H9 (cell line): ENCODE measurements around the gene IDE. TPM values are rescaled to one million over a fixed set of nuclear protein-coding genes. Genes with fewer than 3 reads are reported as not detected.
"Not testable (repeated sequence)": the region's sequence is repeated elsewhere in the genome, so short reads cannot be mapped to it uniquely, and the experiment has no call there.

ENCODE experiments used
- DNase-seq: peaks from one replicate; pipeline ENCODE4 v3.0.0-alpha.2; 2017
- H2AFZ ChIP-seq: one replicate; pipeline ENCODE4 v1.6.1; 2013; ENCODE audit warnings: mild to moderate bottlenecking, low read length, control low read depth, moderate library complexity
- H2AK5ac ChIP-seq: 2 replicates; pipeline ENCODE4 v1.6.1; 2013; ENCODE audit warnings: low read length, control low read depth, mixed read lengths; ENCODE audit not compliant: insufficient read length
- H2BK120ac ChIP-seq: one replicate; pipeline ENCODE4 v1.6.1; 2013; ENCODE audit warnings: low read depth, mild to moderate bottlenecking, low read length, control low read depth, inconsistent platforms; ENCODE audit not compliant: poor library complexity, severe bottlenecking
- H2BK12ac ChIP-seq: 2 replicates; pipeline ENCODE4 v1.6.1; 2013; ENCODE audit warnings: low read length, control low read depth, mixed read lengths, low read depth; ENCODE audit not compliant: insufficient read length
- H2BK15ac ChIP-seq: 2 replicates; pipeline ENCODE4 v1.6.1; 2013; ENCODE audit warnings: low read depth, low read length, control low read depth
- H2BK20ac ChIP-seq: one replicate; pipeline ENCODE4 v1.6.1; 2013; ENCODE audit warnings: low read depth, mild to moderate bottlenecking, low read length, control low read depth, inconsistent platforms; ENCODE audit not compliant: poor library complexity, severe bottlenecking
- H2BK5ac ChIP-seq: 2 replicates; pipeline ENCODE4 v1.6.1; 2013; ENCODE audit warnings: low read length, control low read depth, mixed read lengths; ENCODE audit not compliant: insufficient read length
- H3K14ac ChIP-seq: 2 replicates; pipeline ENCODE4 v1.6.1; 2013; ENCODE audit warnings: low read length, control low read depth; ENCODE audit not compliant: insufficient read depth
- H3K18ac ChIP-seq: 2 replicates; pipeline ENCODE4 v1.6.1; 2013; ENCODE audit warnings: low read depth, mild to moderate bottlenecking, mixed read lengths, low read length, control low read depth; ENCODE audit not compliant: insufficient read length
- H3K23ac ChIP-seq: 2 replicates; pipeline ENCODE4 v1.6.1; 2013; ENCODE audit warnings: low read length, control low read depth, mixed read lengths, low read depth; ENCODE audit not compliant: insufficient read length
- H3K23me2 ChIP-seq: 2 replicates; pipeline ENCODE4 v1.6.1; 2013; ENCODE audit warnings: low read depth, mild to moderate bottlenecking, mixed read lengths, low read length, control low read depth; ENCODE audit not compliant: insufficient read length, poor library complexity, severe bottlenecking
- H3K27ac ChIP-seq: 2 replicates; pipeline ENCODE4 v1.5.1; 2013; ENCODE audit warnings: low read length, control low read depth, mixed read lengths, low read depth; ENCODE audit not compliant: insufficient read length
- H3K27me3 ChIP-seq: 2 replicates; pipeline ENCODE4 v1.6.1; 2013; ENCODE audit warnings: low read length, control low read depth, inconsistent platforms; ENCODE audit not compliant: insufficient read depth
- H3K4ac ChIP-seq: 2 replicates; pipeline ENCODE4 v1.6.1; 2013; ENCODE audit warnings: low read depth, mild to moderate bottlenecking, control low read depth, inconsistent platforms, low read length, moderate library complexity
- H3K4me1 ChIP-seq: 2 replicates; pipeline ENCODE4 v1.6.1; 2013; ENCODE audit warnings: low read length, control low read depth, inconsistent platforms; ENCODE audit not compliant: insufficient read depth
- H3K4me2 ChIP-seq: 2 replicates; pipeline ENCODE4 v1.6.1; 2013; ENCODE audit warnings: low read length, control low read depth, mixed read lengths; ENCODE audit not compliant: insufficient read length, insufficient read depth
- H3K56ac ChIP-seq: 2 replicates; pipeline ENCODE4 v1.6.1; 2013; ENCODE audit warnings: low read depth, mild to moderate bottlenecking, mixed read lengths, low read length, control low read depth; ENCODE audit not compliant: insufficient read length
- H3K79me1 ChIP-seq: 2 replicates; pipeline ENCODE4 v1.6.1; 2013; ENCODE audit warnings: low read depth, mild to moderate bottlenecking, moderate library complexity, low read length, control low read depth, inconsistent platforms; ENCODE audit not compliant: insufficient read depth, poor library complexity, severe bottlenecking
- H3K79me2 ChIP-seq: 2 replicates; pipeline ENCODE4 v1.6.1; 2013; ENCODE audit warnings: low read length, control low read depth, inconsistent platforms; ENCODE audit not compliant: insufficient read depth
- H3K9ac ChIP-seq: 2 replicates; pipeline ENCODE4 v1.6.1; 2013; ENCODE audit warnings: low read length, control low read depth, mixed read lengths; ENCODE audit not compliant: insufficient read length; ENCODE audit errors: extremely low read depth
- H3K9me3 ChIP-seq: one replicate; pipeline ENCODE4 v1.6.1; 2013; ENCODE audit warnings: low read depth, low read length, inconsistent platforms; ENCODE audit not compliant: control insufficient read depth
- H3T11ph ChIP-seq: one replicate; pipeline ENCODE4 v1.6.1; 2013; ENCODE audit warnings: mild to moderate bottlenecking, low read length, control low read depth, inconsistent platforms
- H4K20me1 ChIP-seq: one replicate; pipeline ENCODE4 v1.6.1; 2013; ENCODE audit not compliant: control insufficient read depth, insufficient read length, insufficient read depth
- H4K5ac ChIP-seq: 2 replicates; pipeline ENCODE4 v1.6.1; 2013; ENCODE audit warnings: low read depth, mild to moderate bottlenecking, mixed read lengths, low read length, control low read depth; ENCODE audit not compliant: insufficient read length
- H4K8ac ChIP-seq: replicated peaks from 2 replicates; pipeline ENCODE4 v1.6.1; 2013; ENCODE audit warnings: low read length, control low read depth, mixed read lengths, low read depth; ENCODE audit not compliant: insufficient read length
- H4K91ac ChIP-seq: 2 replicates; pipeline ENCODE4 v1.6.1; 2013; ENCODE audit warnings: low read depth, mild to moderate bottlenecking, moderate library complexity, mixed read lengths, low read length, control low read depth; ENCODE audit not compliant: insufficient read length
- H3K27ac Mint-ChIP-seq, 3 experiments: 2 replicates in 2 of 3; 3 replicates in 1 of 3; pipeline ENCODE4 v1.8.0; 2020 to 2021; ENCODE audit warnings: mixed read lengths in 3 of 3, mild to moderate bottlenecking in 1 of 3, moderate library complexity in 1 of 3
- H3K27me3 Mint-ChIP-seq: 2 replicates; pipeline ENCODE4 v1.8.0; 2021; ENCODE audit warnings: low read depth, mild to moderate bottlenecking, moderate library complexity, mixed read lengths
- H3K36me3 Mint-ChIP-seq, 3 experiments: 2 replicates in 2 of 3; 3 replicates in 1 of 3; pipeline ENCODE4 v1.8.0; 2020 to 2021; ENCODE audit warnings: low read depth in 3 of 3, mixed read lengths in 3 of 3; ENCODE audit not compliant: insufficient read depth in 1 of 3
- H3K4me1 Mint-ChIP-seq, 2 experiments: 2 replicates each; pipeline ENCODE4 v1.8.0; 2020; ENCODE audit warnings: mixed read lengths in 2 of 2
- H3K4me3 Mint-ChIP-seq, 2 experiments: 2 replicates in 1 of 2; 3 replicates in 1 of 2; pipeline ENCODE4 v1.8.0; 2020 to 2021; ENCODE audit warnings: mild to moderate bottlenecking in 2 of 2, mixed read lengths in 2 of 2, moderate library complexity in 1 of 2
- H3K9me3 Mint-ChIP-seq, 2 experiments: 2 replicates in 1 of 2; 3 replicates in 1 of 2; pipeline ENCODE4 v1.8.0; 2020; ENCODE audit warnings: mild to moderate bottlenecking in 2 of 2, mixed read lengths in 2 of 2, moderate library complexity in 1 of 2
- CTCF ChIP-seq: fragments of 200-600 bp; sonication (generic); conservative IDR thresholded peaks from 3 replicates; pipeline ENCODE4 v1.8.0; 2021; ENCODE audit warnings: antibody characterized with exemption, mild to moderate bottlenecking
- WGBS: extraction: QIAGEN DNeasy Blood & Tissue Kit; methylation state at CpG from one replicate; pipeline ENCODE4 v1.1.7; 2013; ENCODE audit warnings: missing lambda C conversion rate, low lambda C conversion rate, mixed read lengths; ENCODE audit not compliant: insufficient read length; ENCODE audit errors: extremely low coverage; 5-methylcytosine and 5-hydroxymethylcytosine counted together
- total RNA-seq: library from RNA; stranded (reverse); gene quantifications from 2 replicates; pipeline ENCODE4 v1.2.1, GENCODE V29; 2021

IDE gene
- total RNA-seq, 1 experiment from 2014 or later: 48.9 TPM

GRCh38 chr10:92436611-92437010, 137.3 kb downstream of the IDE start:
- Histone ChIP-seq H3K79me2 (no peaks in the 10 kb centered on the region), H4K91ac (no peak overlapping the region), H3K79me1 (no peaks in the 10 kb centered on the region), H3K9ac (no peak overlapping the region), H2BK5ac (no peak overlapping the region), H2AFZ (no peak overlapping the region), H3K4me2 (no peak overlapping the region), H2BK15ac (no peak overlapping the region), H3K23ac (no peak overlapping the region), H4K20me1 (no peaks in the 10 kb centered on the region), H3K27me3 (no peaks in the 10 kb centered on the region), H3K27ac (no peak overlapping the region), H2AK5ac (no peak overlapping the region), H3K9me3 (no peaks in the 10 kb centered on the region), H2BK12ac (no peak overlapping the region), H2BK20ac (no peak overlapping the region), H3K56ac (no peak overlapping the region), H3K4me1 (no peaks in the 10 kb centered on the region), H3K18ac (no peak overlapping the region), H3K4ac (no peak overlapping the region), H4K8ac (no peak overlapping the region), H3K14ac (no peak overlapping the region), H4K5ac (no peak overlapping the region), H2BK120ac (no peak overlapping the region), H3K23me2 (no peaks in the 10 kb centered on the region), H3T11ph (no peak overlapping the region)
- no peak for TF ChIP-seq CTCF
- no peak overlapping the region for H3K4me3 Mint-ChIP-seq
- no peaks in the 10 kb centered on the region for H3K36me3 Mint-ChIP-seq
- WGBS: no CpG with 5 or more reads among the region's 5 CpGs
- DNase-seq: no peak
- no peak overlapping the region for H3K27ac Mint-ChIP-seq
- peaks cover 5 to 9% of the 10 kb centered on the region in 2 experiments; a peak in 2 of 4 replicates for H3K4me1 Mint-ChIP-seq
- H3K27me3 Mint-ChIP-seq: no peaks in the 10 kb centered on the region
- no peaks in the 10 kb centered on the region for H3K9me3 Mint-ChIP-seq

- DNase-seq, H3K27ac ChIP-seq, H2BK20ac ChIP-seq, H3K4ac ChIP-seq, H4K91ac ChIP-seq, H3K4me1 ChIP-seq, H2BK5ac ChIP-seq, H3K9me3 ChIP-seq, H3K4me1 Mint-ChIP-seq, H2BK120ac ChIP-seq, H3T11ph ChIP-seq, H3K23me2 ChIP-seq, H3K14ac ChIP-seq, H3K4me3 Mint-ChIP-seq, H3K23ac ChIP-seq, H3K56ac ChIP-seq, H3K9ac ChIP-seq, H2AFZ ChIP-seq, H3K27me3 ChIP-seq, H2AK5ac ChIP-seq, H3K4me2 ChIP-seq, H3K79me2 ChIP-seq, H2BK15ac ChIP-seq, H3K27me3 Mint-ChIP-seq, H2BK12ac ChIP-seq, H3K79me1 ChIP-seq, H3K9me3 Mint-ChIP-seq, H4K8ac ChIP-seq, H3K36me3 Mint-ChIP-seq, H4K5ac ChIP-seq, H3K18ac ChIP-seq, H4K20me1 ChIP-seq, H3K27ac Mint-ChIP-seq: not testable (repeated sequence)
- WGBS: no CpG with 5 or more reads among the region's 5 CpGs
Observed at GRCh38 chr10:92436065-92436464, 137.8 kb downstream of the IDE start.
